Superior temporal gyrus (tissue), 1 donor: ENCODE data around the gene PMS1.
"Not testable (repeated sequence)": the region's sequence is repeated elsewhere in the genome, so short reads cannot be mapped to it uniquely, and the experiment has no call there.

Experiments used
- DNase-seq: peaks from one replicate; pipeline ENCODE4 v3.0.0-alpha.2; 2016; ENCODE audit errors: extremely low spot score

Gene PMS1

DNA sequence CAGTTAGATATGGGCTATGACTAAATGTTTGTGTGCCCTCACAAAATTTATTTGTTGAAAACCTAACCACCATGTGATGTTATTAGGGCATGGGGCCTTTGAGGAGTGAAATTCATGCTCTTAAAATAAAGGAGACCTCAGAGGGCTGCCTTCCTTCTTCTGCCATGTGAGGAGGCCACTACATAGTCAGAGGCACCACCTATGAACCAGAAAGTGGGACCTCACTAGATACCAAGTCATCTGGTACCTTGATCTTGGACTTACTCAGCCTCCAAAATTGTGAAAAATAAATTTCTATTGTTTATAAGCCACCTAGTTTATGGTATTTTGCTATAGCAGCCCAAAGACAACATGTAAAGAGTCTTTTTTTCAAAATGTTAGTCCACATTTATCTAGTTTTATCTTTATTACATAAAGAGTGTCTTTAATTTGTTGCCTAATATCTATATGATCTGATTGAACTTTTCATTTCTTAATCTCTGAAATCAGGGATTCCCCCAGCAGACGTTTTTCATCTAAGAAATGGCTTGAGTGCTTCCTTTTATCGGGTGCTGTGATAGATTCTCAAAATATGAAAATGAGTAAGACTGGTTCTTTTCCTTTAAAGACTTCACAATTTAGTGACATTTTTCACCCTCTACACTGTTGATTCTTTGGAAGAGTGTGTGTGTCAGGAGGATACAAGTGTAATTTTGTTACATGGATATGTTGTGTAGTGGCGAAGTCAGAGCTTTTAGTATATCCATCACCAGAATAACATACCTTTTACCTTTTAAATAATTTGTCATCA, 34.2 kb downstream of the PMS1 start:
- DNase-seq: no peak

DNA sequence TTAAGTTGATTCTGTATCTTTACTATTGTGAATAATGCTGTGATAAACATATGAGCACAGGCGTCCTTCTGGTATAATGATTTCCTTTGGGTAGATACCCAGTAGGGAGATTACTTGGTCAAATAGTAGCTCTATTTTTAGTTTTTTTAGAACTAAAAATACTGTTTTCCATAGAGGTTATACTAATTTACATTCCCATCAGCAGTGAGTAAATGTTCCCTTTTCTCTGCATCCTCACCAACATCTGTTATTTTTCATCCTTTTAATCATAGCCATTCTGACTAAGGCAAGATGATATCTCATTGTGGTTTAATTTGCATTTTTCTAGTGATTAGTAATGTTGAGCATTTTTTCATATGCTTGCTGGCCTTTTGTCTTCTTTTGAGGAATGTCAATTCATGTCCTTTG, 35.1 kb downstream of the PMS1 start:
- DNase-seq: no peak

DNA sequence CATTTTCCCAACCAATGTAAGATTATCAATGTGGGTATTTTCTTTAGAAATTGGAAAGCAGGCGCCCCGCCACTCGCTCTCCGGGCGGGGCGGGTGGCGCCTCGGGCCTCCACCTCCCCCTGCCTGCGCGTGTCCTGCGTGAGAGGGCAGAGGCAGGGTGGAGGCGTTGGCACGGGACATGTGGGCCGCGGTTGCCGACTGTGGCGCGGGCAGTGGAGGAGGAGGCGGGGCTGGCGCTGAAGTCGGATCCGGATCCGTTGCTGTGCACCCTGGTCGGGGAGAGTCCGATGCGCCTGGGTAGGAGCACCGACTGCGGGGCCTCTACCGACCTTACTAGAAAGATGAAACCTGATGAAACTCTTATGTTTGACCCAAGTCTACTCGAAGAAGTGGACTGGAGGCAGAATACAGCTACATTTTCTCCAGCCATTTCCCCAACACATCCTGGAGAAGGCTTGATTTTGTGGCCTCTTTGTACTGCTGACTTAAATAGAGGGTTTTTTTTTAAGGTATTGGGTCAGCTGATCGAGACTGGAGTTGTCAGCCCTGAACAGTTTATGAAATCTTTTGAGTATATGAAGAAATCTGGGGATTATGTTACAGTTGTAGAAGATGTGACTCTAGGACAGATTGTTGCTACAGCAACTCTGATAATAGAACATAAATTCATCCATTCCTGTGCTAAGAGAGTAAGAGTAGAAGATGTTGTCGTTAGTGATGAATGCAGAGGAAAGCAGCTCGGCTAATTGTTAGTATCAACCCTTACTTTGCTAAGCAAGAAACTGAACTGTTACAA, 37.9 kb downstream of the PMS1 start:
- no peak for DNase-seq

- DNase-seq: no peak
These were observed 40.6 kb downstream of the PMS1 start for GRCh38 chr2:189824694-189825396.

- DNase-seq: no peak
These were observed 41.8 kb downstream of the PMS1 start for GRCh38 chr2:189826039-189826438.

DNA sequence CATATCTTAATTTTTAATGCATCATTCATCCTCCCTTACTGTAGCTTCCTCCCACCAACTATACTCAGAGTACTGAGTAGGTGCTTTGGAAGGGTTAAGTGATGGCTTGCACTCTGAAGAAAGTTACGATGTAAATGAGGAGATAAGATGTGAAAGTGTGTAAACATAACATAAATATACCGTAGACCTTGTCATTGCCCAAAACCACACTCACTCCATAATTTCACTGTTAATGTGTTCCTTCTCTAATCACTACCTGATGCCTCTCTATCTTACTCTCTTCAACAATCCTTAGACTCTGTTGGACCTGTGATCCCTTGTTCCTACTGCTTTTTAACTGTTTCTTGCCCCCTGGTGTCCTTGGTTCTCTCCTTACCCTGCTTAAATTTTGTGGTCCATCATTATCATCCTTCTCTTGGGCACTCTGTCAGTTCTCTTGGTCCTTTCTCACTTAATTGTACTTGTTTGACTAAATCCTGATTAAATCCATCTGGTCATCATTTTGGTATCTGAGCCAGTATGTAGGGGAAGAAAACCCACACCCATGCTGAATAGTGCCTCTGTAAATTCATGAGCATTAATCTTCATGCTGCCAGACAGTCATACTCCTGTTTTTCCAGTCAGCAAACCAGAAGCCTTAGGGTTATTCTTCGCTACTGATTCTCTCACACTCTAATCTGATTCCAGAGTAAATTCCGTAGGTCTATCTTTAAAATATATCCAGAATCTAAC, 45.0 kb downstream of the PMS1 start:
- no peak for DNase-seq

GRCh38 chr2:189830510-189830909, 46.3 kb downstream of the PMS1 start:
- no peak for DNase-seq

GRCh38 chr2:189834059-189834458, 49.8 kb downstream of the PMS1 start:
- DNase-seq: no peak

- not testable (repeated sequence) for DNase-seq
These were observed 50.4 kb downstream of the PMS1 start for GRCh38 chr2:189834642-189835041.

- DNase-seq: no peak
These were observed 51.8 kb downstream of the PMS1 start for GRCh38 chr2:189835855-189836558.

- no peak for DNase-seq
These were observed 52.4 kb downstream of the PMS1 start for GRCh38 chr2:189836644-189837043.

- no peak for DNase-seq
These were observed 53.1 kb downstream of the PMS1 start for GRCh38 chr2:189837326-189837725.

DNA sequence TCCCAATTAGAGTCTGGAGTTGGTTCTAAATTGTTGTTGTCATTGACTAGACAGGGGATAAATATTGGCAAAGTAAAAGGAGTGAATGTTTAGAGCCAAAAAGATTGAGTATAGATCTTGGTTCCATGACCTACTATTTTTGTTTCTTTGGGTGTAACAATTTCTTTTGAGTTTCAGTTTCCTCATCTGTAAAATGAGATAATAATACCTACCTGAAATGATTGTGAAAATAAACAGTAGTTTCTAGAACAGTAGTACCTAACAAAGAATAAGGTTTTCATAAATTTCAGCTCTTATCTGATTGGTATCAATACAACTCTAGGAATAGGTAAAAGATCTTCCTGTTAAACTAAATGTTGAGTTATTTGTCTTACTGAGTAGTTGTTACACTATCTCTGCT, 56.8 kb downstream of the PMS1 start:
- DNase-seq: no peak

GRCh38 chr2:189848276-189848675, 64.0 kb downstream of the PMS1 start:
- DNase-seq: no peak

GRCh38 chr2:189849550-189849949, 65.3 kb downstream of the PMS1 start:
- DNase-seq: no peak

- DNase-seq: no peak
These were observed 67.0 kb downstream of the PMS1 start for GRCh38 chr2:189851174-189851826.

- no peak for DNase-seq
These were observed 69.9 kb downstream of the PMS1 start for GRCh38 chr2:189854187-189854586.

DNA sequence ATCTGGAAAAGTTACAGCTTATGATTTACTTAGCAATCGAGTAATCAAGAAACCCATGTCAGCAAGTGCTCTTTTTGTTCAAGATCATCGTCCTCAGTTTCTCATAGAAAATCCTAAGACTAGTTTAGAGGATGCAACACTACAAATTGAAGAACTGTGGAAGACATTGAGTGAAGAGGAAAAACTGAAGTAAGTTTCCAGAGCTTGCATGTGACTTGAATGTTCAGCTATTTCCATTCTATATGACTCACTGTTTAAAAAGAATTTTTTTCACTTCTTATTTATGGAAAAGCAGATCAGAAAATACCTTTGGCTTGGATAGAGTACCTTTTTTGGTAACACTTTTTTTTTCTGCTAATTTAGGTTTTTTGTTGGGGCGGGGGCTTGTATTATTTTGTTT, 70.7 kb downstream of the PMS1 start:
- DNase-seq: no peak

GRCh38 chr2:189858291-189858690, 74.0 kb downstream of the PMS1 start:
- no peak for DNase-seq

- no peak for DNase-seq
These were observed 75.9 kb downstream of the PMS1 start for GRCh38 chr2:189860161-189860560.

- no peak for DNase-seq
These were observed 78.5 kb downstream of the PMS1 start for GRCh38 chr2:189862751-189863150.
